HG03103 (cell line): ENCODE measurements around the gene PLD5.
"Not testable (repeated sequence)": the region's sequence is repeated elsewhere in the genome, so short reads cannot be mapped to it uniquely, and the experiment has no call there.

Experiments
- ATAC-seq: cut with Tn5 transposase; IDR thresholded peaks from one replicate; pipeline ENCODE4 v1.9.1; 2021; ENCODE audit warnings: low read depth; ENCODE audit not compliant: unreplicated experiment

The PLD5 gene

DNA sequence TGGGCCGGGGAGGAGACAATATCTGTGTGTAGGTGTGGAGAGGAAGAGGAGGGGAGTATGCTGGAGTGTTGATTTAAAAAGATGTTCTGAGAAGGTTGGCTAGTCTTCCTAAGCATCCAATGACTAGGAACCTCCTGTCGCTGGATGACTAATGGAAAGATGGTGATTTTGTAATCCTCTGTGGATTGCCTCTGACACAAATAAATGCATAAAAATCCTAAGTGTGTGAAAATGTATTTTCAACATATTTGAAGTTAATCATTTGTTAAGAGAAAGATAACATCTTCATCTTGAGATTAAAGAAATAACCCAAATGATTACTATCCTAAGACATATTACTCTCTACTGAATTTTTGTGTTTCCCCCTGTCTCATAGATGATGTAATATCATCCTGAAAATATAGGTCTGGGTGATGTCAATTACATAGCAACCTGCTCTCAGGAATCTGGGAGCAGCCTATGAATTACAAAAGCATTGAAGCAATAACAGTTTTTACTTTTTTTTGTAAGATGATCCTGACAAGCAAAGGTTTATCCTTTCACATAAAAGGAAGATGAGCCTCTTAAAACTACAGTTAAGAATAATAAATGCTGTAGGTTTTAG is 305.1 kb downstream of the PLD5 start:
- no peak for ATAC-seq

DNA sequence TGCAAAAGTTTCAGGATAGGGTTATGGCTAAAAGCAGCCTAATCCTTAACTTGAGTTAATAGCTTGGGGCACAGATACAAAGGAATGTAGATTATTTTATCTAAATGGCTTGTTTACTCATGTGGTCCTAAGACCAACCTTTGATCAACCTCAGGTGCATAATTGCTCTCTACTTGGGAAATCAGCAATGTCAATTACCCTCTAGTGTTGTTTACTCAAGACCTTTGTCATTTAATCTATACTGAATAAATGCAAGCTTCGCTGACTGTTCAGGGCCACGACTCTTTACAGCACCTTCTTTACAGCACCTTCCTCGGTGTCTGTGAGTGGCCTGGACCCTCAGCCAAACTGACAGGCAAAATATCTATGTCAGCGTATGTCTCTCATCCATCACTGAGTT is 308.1 kb downstream of the PLD5 start:
- ATAC-seq = no peak

DNA sequence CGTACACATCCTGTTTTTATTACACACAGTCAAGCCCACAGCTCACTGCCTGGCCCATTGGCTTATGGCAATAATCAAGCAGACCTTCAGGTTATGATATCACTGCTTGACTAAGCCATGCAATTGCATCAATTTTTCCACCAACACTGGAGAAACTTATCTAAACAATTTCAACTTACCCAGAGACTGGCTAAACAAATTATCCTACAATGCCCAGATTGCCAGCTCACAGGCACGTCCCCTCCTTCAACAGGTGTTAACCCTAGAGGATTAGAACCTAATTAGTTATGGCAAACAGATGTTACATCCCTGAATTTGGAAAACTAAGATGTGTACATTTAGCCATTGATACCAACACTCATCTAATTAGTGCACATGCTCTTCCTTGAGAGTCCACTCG is 310.0 kb downstream of the PLD5 start:
- not testable (repeated sequence) for ATAC-seq

DNA sequence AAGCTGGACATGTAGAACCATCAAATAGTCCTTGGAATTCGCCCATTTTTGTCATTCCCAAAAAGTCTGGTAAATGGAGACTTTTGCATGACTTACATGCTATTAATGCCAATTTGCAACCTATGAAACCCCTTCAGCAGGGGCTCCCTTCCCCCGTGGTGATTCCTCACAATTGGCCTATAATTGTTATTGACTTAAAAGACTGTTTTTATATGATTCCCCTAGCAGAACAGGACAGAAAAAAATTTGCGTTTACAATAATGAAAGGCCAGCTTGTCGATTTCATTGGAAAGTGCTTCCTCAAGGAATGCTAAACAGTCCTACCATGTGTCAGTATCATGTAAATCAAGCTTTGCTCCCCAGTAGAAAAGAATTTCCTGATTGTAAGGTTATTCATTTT is 311.5 kb downstream of the PLD5 start:
- ATAC-seq = not testable (repeated sequence)

DNA sequence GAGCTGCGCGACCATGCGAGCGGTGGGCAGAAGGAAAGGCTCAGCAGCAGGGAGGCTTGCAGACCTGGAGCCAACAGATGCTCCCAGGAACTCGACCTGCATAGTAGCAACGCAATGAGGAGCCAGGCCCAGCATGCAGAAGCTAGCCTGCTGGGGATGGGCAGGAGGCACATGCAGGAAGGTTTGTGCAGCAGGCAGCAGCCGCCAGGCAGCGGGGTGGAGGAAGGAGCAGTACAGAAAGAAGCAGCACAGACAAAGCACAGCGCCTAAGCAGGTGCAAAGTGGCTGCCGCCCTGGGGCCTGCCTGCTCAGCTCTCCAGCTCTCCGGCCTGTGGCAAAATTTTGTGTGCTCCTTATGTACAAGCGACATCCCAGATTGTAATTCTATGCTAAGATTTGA is 312.1 kb downstream of the PLD5 start:
- ATAC-seq = no peak

DNA sequence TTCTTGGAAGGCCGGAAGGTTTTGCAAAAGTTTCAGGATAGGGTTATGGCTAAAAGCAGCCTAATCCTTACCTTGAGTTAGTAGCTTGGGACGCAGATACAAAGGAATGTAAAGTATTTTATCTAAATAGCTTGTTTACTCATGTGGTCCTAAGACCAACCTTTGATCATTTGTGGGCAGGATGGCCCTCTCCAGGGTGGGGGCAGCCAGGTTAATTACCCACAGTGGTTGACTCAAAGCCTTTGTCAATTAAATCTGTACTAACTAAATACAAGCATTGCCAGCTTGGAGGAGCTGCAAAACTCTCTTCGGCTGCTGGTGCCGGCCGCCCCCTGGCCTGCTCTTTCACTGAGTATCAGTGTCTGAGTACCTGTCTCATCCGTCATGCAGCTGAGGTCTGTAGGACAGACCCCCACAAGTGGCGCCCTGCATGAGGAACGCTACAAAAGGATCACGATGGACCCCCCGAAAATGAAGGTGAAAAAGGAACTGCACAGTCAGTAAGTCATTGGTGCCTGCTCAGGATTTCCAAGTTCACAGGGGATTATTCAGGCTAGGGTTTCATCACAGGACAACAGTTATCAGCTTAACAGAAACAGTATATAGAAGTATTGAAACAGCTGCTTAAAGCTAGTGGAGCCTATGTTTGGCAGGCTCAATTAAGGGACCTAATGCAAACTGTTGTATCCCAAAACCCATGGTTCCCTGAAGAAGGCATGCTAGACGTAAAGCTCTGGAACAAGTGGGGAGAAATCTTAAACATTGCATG is 313.1 kb downstream of the PLD5 start:
- no peak for ATAC-seq

DNA sequence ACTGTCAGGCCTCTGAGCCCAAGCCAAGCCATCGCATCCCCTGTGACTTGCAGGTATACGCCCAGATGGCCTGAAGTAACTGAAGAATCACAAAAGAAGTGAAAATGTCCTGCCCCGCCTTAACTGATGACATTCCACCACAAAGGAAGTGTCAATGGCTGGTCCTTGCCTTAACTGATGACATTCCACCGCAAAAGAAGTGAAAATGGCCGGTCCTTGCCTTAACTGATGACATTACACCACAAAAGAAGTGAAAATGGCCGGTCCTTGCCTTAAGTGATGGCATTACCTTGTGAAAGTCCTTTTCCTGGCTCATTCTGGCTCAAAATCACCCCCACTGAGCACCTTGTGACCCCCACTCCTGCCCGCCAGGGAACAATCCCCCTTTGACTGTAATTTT is 314.2 kb downstream of the PLD5 start:
- ATAC-seq = not testable (repeated sequence)

DNA sequence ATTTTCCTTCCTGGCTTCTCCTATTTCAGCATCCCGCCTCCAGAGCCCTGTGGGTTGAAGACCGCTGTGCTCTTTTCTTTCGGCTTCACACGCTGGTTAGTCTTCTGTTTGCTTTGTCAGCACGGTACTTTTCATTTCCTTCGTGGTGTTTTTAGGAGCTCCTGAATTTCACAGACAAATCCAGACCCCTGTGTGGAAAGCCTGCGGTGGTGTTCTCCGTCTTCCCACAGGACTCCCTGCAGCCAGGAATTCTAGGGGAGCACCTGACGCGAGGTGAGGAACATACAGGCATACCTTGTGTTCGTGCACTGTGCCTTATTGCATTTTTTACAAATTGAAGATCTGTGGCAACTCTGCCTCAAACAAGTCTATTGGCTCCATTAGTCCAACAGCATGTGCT is 315.4 kb downstream of the PLD5 start:
- ATAC-seq = no peak

DNA sequence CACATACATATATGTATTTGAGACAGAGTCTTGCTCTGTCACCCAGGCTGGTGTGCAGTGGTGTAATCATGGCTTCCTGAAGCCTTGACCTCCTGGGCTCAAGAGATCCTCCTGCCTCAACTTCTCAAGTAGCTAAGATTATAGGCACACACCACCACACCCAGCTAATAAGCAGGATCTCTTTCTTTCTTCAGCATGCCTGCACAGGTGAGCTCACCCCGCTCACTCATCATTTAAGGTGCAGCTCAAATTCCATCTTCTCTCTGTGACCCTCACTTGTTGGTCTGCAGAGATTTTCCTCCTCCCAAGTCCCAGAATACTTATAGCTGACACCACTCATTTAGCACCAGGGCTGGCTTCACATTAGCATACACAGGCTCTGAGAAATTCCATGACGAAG is 316.5 kb downstream of the PLD5 start:
- no peak for ATAC-seq

DNA sequence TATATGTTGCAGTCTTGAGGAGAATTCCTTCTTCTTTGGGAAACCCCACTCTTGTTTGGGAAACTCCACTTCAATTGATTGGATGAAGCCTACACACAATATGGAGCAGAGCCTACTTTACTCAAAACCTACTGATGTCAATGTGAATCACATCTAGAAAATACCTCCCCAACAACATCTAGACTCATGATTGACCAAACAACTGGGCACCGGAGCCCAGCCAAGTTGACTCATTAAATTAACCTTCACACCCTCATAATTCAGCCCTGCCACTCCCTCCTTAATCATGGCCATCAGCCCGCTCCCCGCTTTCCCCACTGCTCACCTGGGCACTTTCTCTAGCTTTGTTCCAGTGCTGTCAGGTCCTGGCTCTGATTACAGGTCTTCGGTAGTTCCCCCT is 317.5 kb downstream of the PLD5 start:
- no peak for ATAC-seq

DNA sequence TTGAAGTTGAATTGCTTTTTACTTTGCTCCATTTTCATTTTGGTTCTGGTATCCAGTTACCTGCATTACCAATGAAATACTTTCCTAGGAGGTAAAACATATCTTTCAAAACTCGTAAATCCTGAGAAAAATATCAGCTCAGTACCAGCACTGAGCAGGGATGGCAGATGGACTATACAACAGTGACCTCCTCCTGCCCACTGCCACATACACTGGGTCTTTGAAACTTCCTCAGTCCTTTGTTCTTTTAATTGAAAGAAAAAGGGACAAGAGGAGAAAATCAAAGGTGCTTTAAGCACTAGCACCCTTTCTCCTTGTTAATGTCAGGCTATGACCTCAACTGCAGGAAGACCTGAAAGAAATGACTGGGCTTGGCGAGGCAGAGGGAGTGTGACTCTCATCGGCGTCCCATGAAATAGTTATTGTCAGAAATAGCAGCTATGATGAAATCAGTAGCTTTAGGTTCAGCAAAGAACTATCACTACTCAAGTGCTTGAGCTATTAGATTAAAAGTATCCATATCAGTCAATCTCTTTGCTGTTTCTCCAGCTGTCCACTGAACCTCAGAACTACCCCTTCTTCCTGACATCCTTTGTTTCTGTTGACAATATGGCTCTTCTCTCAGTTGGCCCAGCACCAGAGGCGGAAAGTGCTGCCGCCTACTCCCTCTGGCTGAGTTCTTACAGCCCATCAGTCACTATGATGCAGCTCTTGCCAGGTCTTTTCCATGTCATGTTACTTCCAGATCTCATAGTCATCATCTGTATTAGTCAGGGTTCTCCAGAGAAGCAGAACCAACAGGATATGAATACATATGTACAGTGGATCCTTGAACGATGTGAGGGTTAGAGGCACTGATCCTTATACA is 318.6 kb downstream of the PLD5 start:
- no peak for ATAC-seq

DNA sequence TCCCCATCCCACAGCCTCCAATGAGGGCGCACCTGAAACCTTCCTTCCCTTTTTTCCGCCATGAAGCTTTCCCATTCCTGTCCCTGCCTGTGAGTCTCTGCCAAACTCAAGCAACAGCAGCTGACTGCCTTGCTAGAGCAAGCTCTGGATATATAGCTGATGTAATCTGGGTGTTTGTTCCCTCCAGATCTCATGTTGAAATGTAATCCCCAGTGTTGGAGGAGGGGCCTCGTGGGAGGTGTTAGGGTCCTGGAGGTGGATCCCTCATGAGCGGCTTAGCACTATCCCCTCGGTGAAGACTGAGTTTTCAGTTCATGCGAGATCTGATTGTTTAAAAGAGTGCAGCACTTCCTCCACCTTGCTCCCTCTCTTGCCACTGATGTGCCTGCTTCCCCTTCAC is 321.2 kb downstream of the PLD5 start:
- no peak for ATAC-seq

DNA sequence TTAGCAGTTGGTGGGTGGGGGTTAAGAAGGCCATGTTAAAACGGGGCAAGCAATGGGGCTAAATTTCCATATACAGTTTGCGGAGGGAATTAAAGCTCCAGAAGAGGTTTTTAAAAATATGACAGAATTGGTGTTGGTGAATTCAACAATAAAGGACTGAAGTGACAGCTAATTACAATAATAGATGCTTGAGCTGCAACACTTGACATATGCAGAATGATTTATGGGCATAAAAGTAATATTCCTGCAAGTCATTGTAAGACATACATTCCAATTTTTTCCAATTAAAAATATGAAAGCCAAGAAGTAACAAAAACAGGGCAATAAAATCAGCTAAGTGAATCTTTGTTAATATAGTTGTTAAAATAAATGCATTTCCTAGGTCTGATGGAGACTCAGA is 323.4 kb downstream of the PLD5 start:
- ATAC-seq = no peak

DNA sequence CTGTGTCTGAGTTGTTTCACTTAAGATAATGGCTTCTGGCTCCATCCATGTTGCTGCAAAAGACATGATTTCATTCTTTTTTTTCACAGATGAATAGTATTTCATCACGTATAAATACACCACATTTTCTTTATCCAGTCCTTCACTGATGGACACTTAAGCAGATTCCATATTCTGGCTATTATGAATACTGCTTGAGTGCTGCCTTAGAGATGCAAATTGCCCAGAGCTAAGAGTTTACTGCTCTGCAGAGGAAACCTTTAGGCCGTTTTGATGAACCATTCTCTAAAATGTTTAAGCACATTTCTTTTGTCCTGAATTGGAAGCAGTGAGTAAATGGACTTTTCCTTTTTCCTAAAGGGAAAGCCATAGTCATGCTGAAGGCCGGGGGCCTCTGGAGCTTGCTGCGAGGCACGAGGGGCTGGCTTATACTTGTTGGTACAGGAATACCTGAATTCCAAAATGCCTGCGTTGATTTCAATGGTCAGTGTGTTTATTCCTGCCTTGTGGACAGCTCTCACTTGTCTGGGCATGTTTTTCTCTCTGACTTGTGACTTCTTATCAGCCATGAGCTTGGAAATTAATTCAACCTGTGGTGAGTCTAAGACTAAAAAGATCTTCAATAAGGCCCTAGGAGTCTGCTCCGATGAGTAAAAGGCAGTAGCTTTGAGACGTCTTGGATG is 324.6 kb downstream of the PLD5 start:
- ATAC-seq = no peak

DNA sequence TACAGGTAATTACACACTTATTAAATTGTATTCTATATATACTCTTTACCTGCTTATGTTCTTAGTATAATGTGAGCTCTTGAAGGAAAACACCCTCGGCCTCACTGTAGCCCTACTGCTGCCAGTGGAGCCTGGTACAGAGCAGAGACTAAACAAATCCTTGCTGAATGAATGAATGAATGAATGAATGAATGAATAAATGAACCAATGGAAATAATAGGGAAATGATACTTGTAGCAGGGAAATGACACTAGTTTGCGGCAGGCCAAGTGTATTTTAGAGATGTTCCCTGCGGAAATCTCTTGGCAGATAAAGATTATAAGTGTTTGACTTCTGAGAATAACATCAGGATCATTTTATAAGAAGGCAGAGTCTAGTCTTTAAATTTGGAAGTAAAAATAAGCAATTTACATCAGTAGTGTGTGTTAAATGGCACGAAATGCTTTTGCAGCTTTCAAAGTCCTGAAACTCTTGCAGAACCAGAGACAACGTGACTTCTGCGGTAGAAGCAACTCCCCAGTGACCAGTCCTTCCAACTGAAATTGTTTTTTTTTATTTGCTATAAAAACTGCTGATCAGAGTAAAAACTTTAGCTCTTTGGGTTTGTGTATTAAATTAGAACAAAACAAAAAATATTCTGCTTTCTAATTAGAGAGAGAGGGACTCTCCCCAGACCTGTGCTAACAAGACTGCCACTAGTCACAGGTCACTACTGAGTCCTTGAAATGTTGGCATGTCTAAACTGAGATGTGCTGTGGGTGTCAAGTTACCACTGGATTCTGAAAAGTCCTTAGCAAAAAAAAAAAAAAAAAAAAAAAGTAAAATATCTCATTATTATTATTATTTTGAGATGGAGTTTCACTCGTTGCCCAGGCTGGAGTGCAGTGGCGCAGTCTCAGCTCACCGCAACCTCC is 326.3 kb downstream of the PLD5 start:
- no peak for ATAC-seq

DNA sequence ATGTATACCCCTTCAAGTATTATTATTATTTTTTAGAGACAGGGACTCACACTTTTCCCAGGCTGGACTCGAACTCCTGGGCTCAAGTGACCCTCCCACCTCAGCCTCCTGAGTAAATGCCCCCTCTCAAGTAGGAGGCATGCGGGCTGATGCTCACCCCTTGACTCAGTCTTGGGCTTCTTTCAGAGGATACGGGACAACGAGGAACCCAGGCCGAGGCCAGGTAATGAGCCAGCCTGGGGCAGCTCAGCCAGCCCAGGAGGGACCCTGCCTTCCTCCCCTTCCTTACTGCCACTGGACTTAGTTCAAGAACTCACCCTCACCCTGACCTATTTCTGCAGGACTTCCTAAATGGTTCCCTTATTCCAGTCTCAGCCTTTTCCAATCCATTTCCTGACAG is 327.6 kb downstream of the PLD5 start:
- no peak for ATAC-seq

DNA sequence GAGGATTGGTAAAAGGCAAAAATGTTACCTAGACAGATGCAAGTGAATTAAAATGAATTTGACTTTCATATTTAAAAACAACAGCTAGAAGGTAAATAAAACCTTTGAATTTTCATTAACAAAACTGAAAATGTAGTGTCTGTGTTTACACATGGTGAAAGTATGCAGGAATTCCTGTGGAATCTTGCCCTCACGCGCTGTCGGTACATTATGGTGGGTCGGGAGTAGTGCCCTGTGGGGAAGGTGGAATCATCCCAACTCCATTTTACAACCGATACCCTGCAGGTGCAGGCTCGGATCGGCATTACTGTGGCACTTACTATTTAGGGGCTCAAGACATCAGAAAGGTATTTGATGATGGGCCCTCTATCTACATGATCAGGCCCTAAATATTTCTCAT is 328.4 kb downstream of the PLD5 start:
- no peak for ATAC-seq

DNA sequence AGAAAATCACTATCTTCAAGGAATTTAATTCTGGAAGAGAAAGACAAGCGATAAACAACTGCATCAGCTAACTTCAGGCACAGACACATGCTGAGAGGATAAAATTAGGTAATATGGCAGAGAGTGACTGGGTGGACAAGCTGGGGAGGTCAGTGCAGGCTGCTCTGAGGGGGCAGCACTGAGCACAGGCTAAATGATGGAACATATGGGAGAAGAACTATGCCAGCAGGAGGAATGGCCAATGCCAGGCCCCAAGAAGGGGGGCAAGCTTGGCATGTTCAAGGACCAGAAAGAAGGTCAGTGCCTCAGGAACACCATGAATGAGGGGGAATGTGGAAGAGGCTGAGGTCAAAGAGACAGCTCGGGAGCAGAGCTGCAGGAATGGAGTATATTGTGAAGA is 334.9 kb downstream of the PLD5 start:
- no peak for ATAC-seq

DNA sequence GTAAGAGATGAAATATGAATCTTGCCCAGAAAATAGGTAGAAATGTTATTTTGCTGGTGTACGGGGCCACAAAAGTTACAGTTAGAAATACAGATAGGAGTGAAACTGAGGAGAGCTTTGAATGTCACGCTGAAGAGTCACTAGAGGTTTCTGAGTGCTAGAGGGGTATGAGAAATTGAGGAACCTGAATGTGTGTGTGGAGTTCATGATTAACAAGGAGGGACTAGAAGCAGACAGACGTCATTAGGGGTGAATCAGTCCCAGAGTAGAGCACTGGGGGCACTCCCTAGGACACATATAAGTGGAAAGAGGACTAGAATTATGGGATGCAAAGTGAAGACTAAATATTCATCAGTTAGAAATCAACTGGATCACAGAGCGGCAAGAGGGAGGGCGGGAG is 336.7 kb downstream of the PLD5 start:
- ATAC-seq = no peak

DNA sequence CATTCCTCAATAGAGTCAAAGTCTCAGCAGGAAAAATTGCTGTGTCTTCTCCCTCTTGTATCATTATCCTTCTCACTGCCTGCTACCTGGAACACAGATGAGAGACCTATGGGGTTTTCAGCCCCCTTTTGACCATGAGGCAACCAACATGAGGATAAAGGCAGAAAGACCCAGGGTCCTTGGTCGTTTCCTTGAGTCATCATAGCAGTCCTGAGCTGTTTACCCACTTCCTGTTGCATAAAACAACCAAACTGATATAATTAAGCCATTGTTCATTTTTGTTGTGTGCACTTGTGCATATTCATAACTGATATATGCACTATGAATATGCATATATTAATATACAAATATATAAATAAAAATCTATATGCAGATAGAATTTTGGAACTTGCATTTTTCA is 337.3 kb downstream of the PLD5 start:
- ATAC-seq = no peak
